A673 (cell line): ENCODE data around the gene PRSS23. TPM values are rescaled to one million over a fixed set of nuclear protein-coding genes. Genes with fewer than 3 reads are reported as not detected.

Experiments used
- BruUV-seq: library from RNA; stranded (reverse); fragments of 400-500 nt; replicated peaks from 2 replicates; lab custom pipeline; 2021; lab: Mats Ljungman, UMichigan
- CTCF ChIA-PET: fragments of 300-600 bp; sonication (Branson Sonifier 250); formaldehyde crosslinking; loops from one replicate; lab custom pipeline; 2022; ENCODE audit warnings: antibody characterized with exemption; lab: Charles Lee
- POLR2A ChIA-PET: fragments of 300-600 bp; sonication (Branson Sonifier 250); formaldehyde crosslinking; loops from one replicate; lab custom pipeline; 2022; ENCODE audit warnings: antibody characterized with exemption; ENCODE audit not compliant: low non-redundant PET; lab: Charles Lee
- DNase-seq: peaks from one replicate; pipeline ENCODE4 v3.0.0-alpha.2; 2015; ENCODE audit warnings: low spot score
- H3K27ac ChIP-seq: fragments of 200-600 bp; sonication (generic); 2 replicates; pipeline ENCODE4 v1.5.1; 2016; ENCODE audit warnings: mixed run types, low read depth, mild to moderate bottlenecking, mixed read lengths, antibody characterized with exemption, low read length; ENCODE audit not compliant: poor library complexity, severe bottlenecking
- H3K27me3 ChIP-seq: fragments of 200-600 bp; sonication (generic); replicated peaks from 2 replicates; pipeline ENCODE4 v1.6.1; 2017; ENCODE audit warnings: mixed run types, low read depth, mild to moderate bottlenecking, mixed read lengths, antibody characterized with exemption, low read length; ENCODE audit not compliant: insufficient read depth, poor library complexity
- H3K36me3 ChIP-seq: fragments of 200-600 bp; sonication (generic); 2 replicates; pipeline ENCODE4 v1.6.1; 2016; ENCODE audit warnings: mixed run types, mild to moderate bottlenecking, mixed read lengths, antibody characterized with exemption, low read length; ENCODE audit not compliant: insufficient read depth, poor library complexity, severe bottlenecking
- H3K4me1 ChIP-seq: fragments of 200-600 bp; sonication (generic); 2 replicates; pipeline ENCODE4 v1.6.1; 2017; ENCODE audit warnings: mixed run types, mild to moderate bottlenecking, mixed read lengths, antibody characterized with exemption, low read length; ENCODE audit not compliant: insufficient read depth, poor library complexity, severe bottlenecking
- H3K4me3 ChIP-seq: fragments of 200-600 bp; sonication (generic); 2 replicates; pipeline ENCODE4 v1.5.1; 2016; ENCODE audit warnings: low read depth, mixed run types, mild to moderate bottlenecking, mixed read lengths, low read length; ENCODE audit not compliant: poor library complexity, severe bottlenecking
- H3K9me3 ChIP-seq: fragments of 200-600 bp; sonication (generic); 2 replicates; pipeline ENCODE4 v1.6.1; 2016; ENCODE audit warnings: mixed run types, low read depth, mild to moderate bottlenecking, mixed read lengths, antibody characterized with exemption, low read length; ENCODE audit not compliant: poor library complexity, severe bottlenecking
- EZH2 ChIP-seq: fragments of 200-600 bp; sonication (generic); IDR thresholded peaks from 2 replicates; pipeline ENCODE4 v1.6.1; 2017; ENCODE audit warnings: borderline replicate concordance, low read depth, mild to moderate bottlenecking, mixed read lengths, antibody characterized with exemption, low read length; ENCODE audit not compliant: poor library complexity, severe bottlenecking
- intact Hi-C: fragments of 100-400 bp; cut with micrococcal nuclease; formaldehyde crosslinking; loops from one replicate; pipeline ENCODE4 v1.10.0; 2022; ENCODE audit not compliant: unreplicated experiment
- total RNA-seq: library from RNA; stranded (reverse); gene quantifications from 2 replicates; pipeline ENCODE4 v1.2.3, GENCODE V29; 2021
- TF ChIP-seq, protein P1 (sequence below): fragments of 300-800, 200-600 bp; sonication (generic); conservative IDR thresholded peaks from 2 replicates; pipeline ENCODE4 v1.5.1; 2017; ENCODE audit warnings: low read depth, mild to moderate bottlenecking, antibody characterized with exemption, low read length, moderate library complexity, mixed read lengths

The PRSS23 gene
- total RNA-seq, 1 experiment from 2014 or later: 12.1 TPM

DNA sequence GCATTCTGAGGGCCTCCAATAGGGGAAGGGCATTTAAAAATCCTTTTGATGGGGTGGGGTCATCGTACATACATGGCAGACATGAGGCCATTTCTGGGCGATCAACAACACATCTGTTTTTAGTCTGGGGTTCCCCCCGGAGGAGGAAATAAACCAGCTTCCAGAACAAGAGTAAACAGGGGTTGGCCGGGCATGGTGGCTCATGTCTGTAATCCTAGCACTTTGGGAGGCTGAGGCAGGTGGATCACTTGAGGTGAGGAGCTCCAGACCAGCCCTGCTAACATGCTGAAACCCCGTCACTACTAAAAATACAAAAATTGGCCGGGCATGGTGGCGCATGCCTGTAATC, 12.0 kb downstream of the PRSS23 start:
- H3K36me3 ChIP-seq: no peaks in the 10 kb centered on the region
- H3K27me3 ChIP-seq: no peaks in the 10 kb centered on the region
- no peak overlapping the region for H3K27ac ChIP-seq
- CTCF ChIA-PET: no interaction called here
- DNase-seq: no peak
- TF ChIP-seq, protein P1, sequence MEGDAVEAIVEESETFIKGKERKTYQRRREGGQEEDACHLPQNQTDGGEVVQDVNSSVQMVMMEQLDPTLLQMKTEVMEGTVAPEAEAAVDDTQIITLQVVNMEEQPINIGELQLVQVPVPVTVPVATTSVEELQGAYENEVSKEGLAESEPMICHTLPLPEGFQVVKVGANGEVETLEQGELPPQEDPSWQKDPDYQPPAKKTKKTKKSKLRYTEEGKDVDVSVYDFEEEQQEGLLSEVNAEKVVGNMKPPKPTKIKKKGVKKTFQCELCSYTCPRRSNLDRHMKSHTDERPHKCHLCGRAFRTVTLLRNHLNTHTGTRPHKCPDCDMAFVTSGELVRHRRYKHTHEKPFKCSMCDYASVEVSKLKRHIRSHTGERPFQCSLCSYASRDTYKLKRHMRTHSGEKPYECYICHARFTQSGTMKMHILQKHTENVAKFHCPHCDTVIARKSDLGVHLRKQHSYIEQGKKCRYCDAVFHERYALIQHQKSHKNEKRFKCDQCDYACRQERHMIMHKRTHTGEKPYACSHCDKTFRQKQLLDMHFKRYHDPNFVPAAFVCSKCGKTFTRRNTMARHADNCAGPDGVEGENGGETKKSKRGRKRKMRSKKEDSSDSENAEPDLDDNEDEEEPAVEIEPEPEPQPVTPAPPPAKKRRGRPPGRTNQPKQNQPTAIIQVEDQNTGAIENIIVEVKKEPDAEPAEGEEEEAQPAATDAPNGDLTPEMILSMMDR: no peak
- TF ChIP-seq EZH2: no peak
- peaks cover 15% of the 10 kb centered on the region for H3K4me1 ChIP-seq
- POLR2A ChIA-PET: no interaction called here
- BruUV-seq: no TSS peak
- no peaks in the 10 kb centered on the region for H3K9me3 ChIP-seq
- intact Hi-C loops: no loop called here
- H3K4me3 ChIP-seq: no peak overlapping the region

DNA sequence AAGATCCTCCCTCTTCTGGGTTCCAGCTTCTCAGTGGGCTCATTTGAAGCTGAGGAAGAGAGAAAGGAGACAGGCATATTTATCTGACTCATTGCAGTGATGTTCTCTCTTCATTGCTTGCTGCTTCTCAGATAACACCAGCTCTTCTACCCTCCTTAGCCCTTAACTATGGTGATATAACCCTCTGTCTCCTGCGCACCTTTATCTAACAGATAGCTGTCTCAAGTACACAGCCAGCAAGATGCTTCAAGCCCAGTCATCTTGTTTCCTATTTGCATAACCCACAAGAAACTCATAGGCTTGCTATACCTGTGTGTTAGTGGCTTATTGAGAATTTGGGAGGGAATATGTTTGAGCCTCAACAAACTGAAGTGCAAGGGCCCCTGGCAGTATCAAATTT, 12.6 kb downstream of the PRSS23 start:
- no TSS peak for BruUV-seq
- Histone ChIP-seq H3K36me3 (no peaks in the 10 kb centered on the region), H3K27me3 (no peaks in the 10 kb centered on the region), H3K4me1 (peaks cover 22% of the 10 kb centered on the region), H3K9me3 (no peaks in the 10 kb centered on the region), H3K27ac (no peak overlapping the region), H3K4me3 (no peak overlapping the region)
- intact Hi-C loops: no loop called here
- ChIA-PET CTCF (no interaction called here), POLR2A (no interaction called here)
- no peak for TF ChIP-seq EZH2
- TF ChIP-seq, protein P1: no peak
- no peak for DNase-seq

DNA sequence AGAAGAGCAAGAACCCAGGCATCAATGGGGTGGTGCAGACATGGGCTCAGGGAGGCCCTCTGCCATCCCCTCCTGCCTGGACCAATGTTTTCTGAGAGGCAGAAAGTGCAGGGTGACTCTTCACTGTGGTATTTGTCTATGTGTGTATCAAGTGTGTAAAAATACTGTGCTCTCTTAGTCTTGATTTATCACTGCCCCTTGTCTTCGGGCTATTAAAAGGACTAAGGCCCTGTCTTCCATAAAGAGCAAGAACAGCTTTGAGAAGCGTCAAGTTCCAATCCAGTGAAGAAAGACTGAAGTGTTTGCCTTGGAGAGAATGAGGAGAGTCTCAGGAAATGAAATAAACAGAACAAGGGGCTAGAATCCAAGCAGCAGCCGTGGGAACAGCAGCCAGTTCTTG, 14.4 kb downstream of the PRSS23 start:
- peaks cover 26% of the 10 kb centered on the region for H3K4me1 ChIP-seq
- H3K9me3 ChIP-seq: no peaks in the 10 kb centered on the region
- no peaks in the 10 kb centered on the region for H3K36me3 ChIP-seq
- intact Hi-C loops: loop anchor here (5.0 kb wide), 3 partner anchors 103 to 452 kb away; partner anchors contain the start of gene ME3
- no peak overlapping the region for H3K27ac ChIP-seq
- H3K27me3 ChIP-seq: no peaks in the 10 kb centered on the region
- DNase-seq: no peak
- no peak overlapping the region for H3K4me3 ChIP-seq
- POLR2A ChIA-PET: no interaction called here
- CTCF ChIA-PET: no interaction called here
- TF ChIP-seq EZH2: no peak
- TF ChIP-seq, protein P1: no peak
- BruUV-seq: no TSS peak
